ENCODE measurements around the gene COL21A1.

The COL21A1 gene

GRCh38 chr6:56073315-56073714 lies 174.1 kb downstream of the COL21A1 start:
- Histone ChIP-seq H3K4me1 (ENCODE audit: low read depth, poor library complexity, severe bottlenecking) (peaks cover 5% of the 10 kb centered on the region), H3K27me3 (ENCODE audit: insufficient read depth, low read depth) (no peaks in the 10 kb centered on the region), H3K4me3 (IDR thresholded peaks at IDR 0.05; ENCODE audit: insufficient read depth, low read depth, low read length) (no peak overlapping the region), H4K20me1 (ENCODE audit: insufficient read depth) (no peaks in the 10 kb centered on the region), H3K4me2 (no peak overlapping the region), H3K27ac (no peak overlapping the region), H3K9ac (no peak overlapping the region), H3K36me3 (ENCODE audit: insufficient read depth) (no peaks in the 10 kb centered on the region), H2AFZ (ENCODE audit: low read depth) (no peak overlapping the region), H3K79me2 (ENCODE audit: insufficient read depth, low read depth) (no peaks in the 10 kb centered on the region)
- TF ChIP-seq CTCF (conservative IDR thresholded peaks at IDR 0.05; ENCODE audit: low read depth, low read length): no peak

DNA sequence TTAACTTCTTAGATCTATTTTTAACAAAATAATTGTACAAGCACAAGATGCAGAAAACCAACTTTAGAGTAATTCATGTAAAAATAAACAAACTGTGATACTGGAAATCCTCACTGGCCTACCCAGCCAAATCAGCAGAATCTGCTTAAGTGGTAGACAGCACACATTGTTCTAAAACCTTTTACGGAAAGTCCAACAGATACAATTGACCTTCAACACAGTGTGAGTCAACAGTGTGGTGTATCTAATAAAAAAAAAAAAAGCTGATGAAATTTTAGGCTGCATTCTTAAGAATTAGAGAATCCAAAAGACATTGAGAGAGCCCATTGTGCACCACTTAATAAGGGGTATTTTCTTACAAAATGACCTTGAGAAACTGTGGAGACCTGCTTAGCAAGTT lies 174.5 kb downstream of the COL21A1 start:
- Histone ChIP-seq H3K27me3 (ENCODE audit: insufficient read depth, low read depth) (no peaks in the 10 kb centered on the region), H3K4me2 (no peak overlapping the region), H3K4me1 (ENCODE audit: low read depth, poor library complexity, severe bottlenecking) (peaks cover 5% of the 10 kb centered on the region), H3K4me3 (IDR thresholded peaks at IDR 0.05; ENCODE audit: insufficient read depth, low read depth, low read length) (no peak overlapping the region), H4K20me1 (ENCODE audit: insufficient read depth) (no peaks in the 10 kb centered on the region), H3K27ac (no peak overlapping the region), H3K79me2 (ENCODE audit: insufficient read depth, low read depth) (no peaks in the 10 kb centered on the region), H2AFZ (ENCODE audit: low read depth) (no peak overlapping the region), H3K36me3 (ENCODE audit: insufficient read depth) (no peaks in the 10 kb centered on the region), H3K9ac (no peak overlapping the region)
- TF ChIP-seq CTCF (conservative IDR thresholded peaks at IDR 0.05; ENCODE audit: low read depth, low read length): no peak

- Histone ChIP-seq H3K4me1 (ENCODE audit: low read depth, poor library complexity, severe bottlenecking) (no peaks in the 10 kb centered on the region), H3K9ac (no peak overlapping the region), H3K36me3 (ENCODE audit: insufficient read depth) (no peaks in the 10 kb centered on the region), H4K20me1 (ENCODE audit: insufficient read depth) (no peaks in the 10 kb centered on the region), H3K4me3 (IDR thresholded peaks at IDR 0.05; ENCODE audit: insufficient read depth, low read depth, low read length) (no peak overlapping the region), H3K4me2 (no peak overlapping the region), H3K79me2 (ENCODE audit: insufficient read depth, low read depth) (no peaks in the 10 kb centered on the region), H3K27me3 (ENCODE audit: insufficient read depth, low read depth) (no peaks in the 10 kb centered on the region), H3K27ac (no peak overlapping the region), H2AFZ (ENCODE audit: low read depth) (no peak overlapping the region)
- no peak for TF ChIP-seq CTCF (conservative IDR thresholded peaks at IDR 0.05; ENCODE audit: low read depth, low read length)
Measured at GRCh38 chr6:56065408-56065807, 182.0 kb downstream of the COL21A1 start.

DNA sequence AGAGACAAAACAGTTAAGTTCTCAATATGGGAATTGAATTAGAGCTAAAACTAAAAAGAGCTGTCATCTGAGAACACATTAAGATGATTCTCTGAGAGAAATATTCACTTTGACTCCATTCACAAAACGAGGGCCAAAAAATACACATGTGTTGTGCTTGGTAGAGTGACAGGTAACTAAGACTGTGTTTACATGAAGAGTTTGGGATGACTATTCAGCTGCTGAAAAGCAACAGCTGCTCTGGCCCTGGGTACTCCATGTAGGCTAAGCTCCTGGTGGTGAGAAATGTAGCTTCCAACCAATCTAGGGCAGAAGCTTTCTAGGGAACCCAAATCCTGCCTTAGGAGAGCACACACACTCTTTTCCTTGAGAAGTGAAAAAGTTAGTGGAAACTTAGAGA lies 184.5 kb downstream of the COL21A1 start:
- no peaks in the 10 kb centered on the region for H3K79me2 ChIP-seq (ENCODE audit: insufficient read depth, low read depth)
- TF ChIP-seq CTCF (conservative IDR thresholded peaks at IDR 0.05; ENCODE audit: low read depth, low read length): no peak
- H3K4me2 ChIP-seq: no peak overlapping the region
- H3K4me3 ChIP-seq (IDR thresholded peaks at IDR 0.05; ENCODE audit: insufficient read depth, low read depth, low read length): no peak overlapping the region
- H3K4me1 ChIP-seq (ENCODE audit: low read depth, poor library complexity, severe bottlenecking): no peaks in the 10 kb centered on the region
- no peak overlapping the region for H2AFZ ChIP-seq (ENCODE audit: low read depth)
- H3K27me3 ChIP-seq (ENCODE audit: insufficient read depth, low read depth): no peaks in the 10 kb centered on the region
- no peak overlapping the region for H3K27ac ChIP-seq
- H3K36me3 ChIP-seq (ENCODE audit: insufficient read depth): no peaks in the 10 kb centered on the region
- no peaks in the 10 kb centered on the region for H4K20me1 ChIP-seq (ENCODE audit: insufficient read depth)
- no peak overlapping the region for H3K9ac ChIP-seq

GRCh38 chr6:56058636-56059035 lies 188.7 kb downstream of the COL21A1 start:
- no peak overlapping the region for H3K4me2 ChIP-seq
- TF ChIP-seq CTCF (conservative IDR thresholded peaks at IDR 0.05; ENCODE audit: low read depth, low read length): no peak
- H4K20me1 ChIP-seq (ENCODE audit: insufficient read depth): no peaks in the 10 kb centered on the region
- no peak overlapping the region for H3K27ac ChIP-seq
- H3K27me3 ChIP-seq (ENCODE audit: insufficient read depth, low read depth): no peaks in the 10 kb centered on the region
- H3K9ac ChIP-seq: no peak overlapping the region
- H2AFZ ChIP-seq (ENCODE audit: low read depth): no peak overlapping the region
- H3K79me2 ChIP-seq (ENCODE audit: insufficient read depth, low read depth): no peaks in the 10 kb centered on the region
- no peak overlapping the region for H3K4me3 ChIP-seq (IDR thresholded peaks at IDR 0.05; ENCODE audit: insufficient read depth, low read depth, low read length)
- H3K4me1 ChIP-seq (ENCODE audit: low read depth, poor library complexity, severe bottlenecking): no peaks in the 10 kb centered on the region
- no peaks in the 10 kb centered on the region for H3K36me3 ChIP-seq (ENCODE audit: insufficient read depth)

Measured in KMS-11 (cell line).